A673 (cell line): ENCODE results near the gene DPT.

Experiments used
- CTCF ChIP-seq: fragments of 300-800, 200-600 bp; sonication (generic); conservative IDR thresholded peaks from 2 replicates; pipeline ENCODE4 v1.5.1; 2017; ENCODE audit warnings: low read depth, mild to moderate bottlenecking, antibody characterized with exemption, low read length, moderate library complexity, mixed read lengths
- EZH2 ChIP-seq: fragments of 200-600 bp; sonication (generic); IDR thresholded peaks from 2 replicates; pipeline ENCODE4 v1.6.1; 2017; ENCODE audit warnings: borderline replicate concordance, low read depth, mild to moderate bottlenecking, mixed read lengths, antibody characterized with exemption, low read length; ENCODE audit not compliant: poor library complexity, severe bottlenecking

- TF ChIP-seq EZH2 (no peak), CTCF (no peak)
Measured at GRCh38 chr1:168673974-168674683, 54.9 kb downstream of the DPT start.
